Epithelial cell of esophagus (primary cell): ENCODE results near the gene GALK2.

Experiments used
- DNase-seq: peaks from one replicate; pipeline ENCODE4 v3.0.0; 2010; ENCODE audit warnings: low read depth
- H3K4me3 ChIP-seq: 2 replicates; pipeline ENCODE4 v1.5.1; 2011; ENCODE audit warnings: mild to moderate bottlenecking, low read length, control low read depth
- TF ChIP-seq, protein P1 (sequence below): IDR thresholded peaks from 2 replicates; pipeline ENCODE4 v1.5.1; 2011; ENCODE audit warnings: low read depth, mild to moderate bottlenecking, low read length, control low read depth, inconsistent platforms; ENCODE audit not compliant: insufficient read depth; ENCODE audit errors: missing control alignments

GALK2 gene

DNA sequence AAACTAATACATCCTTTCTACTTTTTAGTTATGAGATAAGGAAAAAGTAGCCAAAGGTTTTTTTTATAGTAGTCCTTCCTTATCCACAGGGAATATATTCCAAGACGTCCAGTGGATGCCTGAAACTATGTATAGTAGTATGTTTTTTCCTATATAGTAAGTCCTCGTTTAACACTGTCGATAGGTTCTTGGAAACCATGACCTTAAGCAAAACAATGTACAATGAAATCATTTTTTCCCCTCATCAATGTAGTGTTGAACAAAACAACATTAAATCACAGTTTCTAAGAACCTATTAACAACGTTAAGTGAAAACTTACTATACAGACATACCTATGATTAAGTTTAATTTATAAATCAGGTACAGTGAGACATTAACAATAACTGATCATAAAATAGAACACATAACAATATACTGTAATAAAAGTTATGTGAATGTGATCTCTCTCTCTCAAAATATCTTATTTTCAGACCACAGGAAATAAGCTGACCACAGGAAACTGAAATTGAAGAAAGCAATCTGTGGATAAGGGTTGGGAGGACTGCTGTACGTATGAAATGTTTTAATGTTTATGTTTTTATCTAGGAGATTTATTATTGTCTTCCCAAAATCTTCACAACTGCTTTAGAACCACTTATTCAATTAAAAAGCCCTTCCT lies 35.2 kb upstream of the GALK2 start:
- DNase-seq, result no peak
- TF ChIP-seq, protein P1, sequence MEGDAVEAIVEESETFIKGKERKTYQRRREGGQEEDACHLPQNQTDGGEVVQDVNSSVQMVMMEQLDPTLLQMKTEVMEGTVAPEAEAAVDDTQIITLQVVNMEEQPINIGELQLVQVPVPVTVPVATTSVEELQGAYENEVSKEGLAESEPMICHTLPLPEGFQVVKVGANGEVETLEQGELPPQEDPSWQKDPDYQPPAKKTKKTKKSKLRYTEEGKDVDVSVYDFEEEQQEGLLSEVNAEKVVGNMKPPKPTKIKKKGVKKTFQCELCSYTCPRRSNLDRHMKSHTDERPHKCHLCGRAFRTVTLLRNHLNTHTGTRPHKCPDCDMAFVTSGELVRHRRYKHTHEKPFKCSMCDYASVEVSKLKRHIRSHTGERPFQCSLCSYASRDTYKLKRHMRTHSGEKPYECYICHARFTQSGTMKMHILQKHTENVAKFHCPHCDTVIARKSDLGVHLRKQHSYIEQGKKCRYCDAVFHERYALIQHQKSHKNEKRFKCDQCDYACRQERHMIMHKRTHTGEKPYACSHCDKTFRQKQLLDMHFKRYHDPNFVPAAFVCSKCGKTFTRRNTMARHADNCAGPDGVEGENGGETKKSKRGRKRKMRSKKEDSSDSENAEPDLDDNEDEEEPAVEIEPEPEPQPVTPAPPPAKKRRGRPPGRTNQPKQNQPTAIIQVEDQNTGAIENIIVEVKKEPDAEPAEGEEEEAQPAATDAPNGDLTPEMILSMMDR, result no peak
- no peak overlapping the region for H3K4me3 ChIP-seq

DNA sequence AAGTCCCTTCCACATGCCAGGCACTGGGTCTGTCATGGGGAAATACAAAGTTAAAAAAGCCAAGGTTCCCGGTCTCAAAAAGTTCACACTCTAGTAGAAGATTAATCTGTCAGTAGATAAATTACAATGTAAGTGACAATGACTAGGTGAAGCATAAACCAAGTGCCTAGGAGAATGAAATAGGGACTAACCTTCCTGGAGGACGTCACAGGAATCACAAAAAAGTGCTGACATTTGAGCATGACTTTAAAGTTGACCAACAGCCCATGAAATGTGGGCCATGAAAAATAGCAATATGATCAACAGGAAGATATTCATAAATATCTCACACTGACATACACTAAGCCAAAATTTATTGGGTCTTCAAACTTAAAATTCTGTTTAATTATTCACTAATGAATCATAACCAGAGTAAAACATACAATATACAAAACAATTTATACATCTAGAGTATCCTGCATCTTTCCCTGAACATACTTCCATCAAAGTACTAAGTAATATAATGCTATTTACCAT lies 34.6 kb upstream of the GALK2 start:
- TF ChIP-seq, protein P1, result no peak
- no peak overlapping the region for H3K4me3 ChIP-seq
- DNase-seq, result no peak

DNA sequence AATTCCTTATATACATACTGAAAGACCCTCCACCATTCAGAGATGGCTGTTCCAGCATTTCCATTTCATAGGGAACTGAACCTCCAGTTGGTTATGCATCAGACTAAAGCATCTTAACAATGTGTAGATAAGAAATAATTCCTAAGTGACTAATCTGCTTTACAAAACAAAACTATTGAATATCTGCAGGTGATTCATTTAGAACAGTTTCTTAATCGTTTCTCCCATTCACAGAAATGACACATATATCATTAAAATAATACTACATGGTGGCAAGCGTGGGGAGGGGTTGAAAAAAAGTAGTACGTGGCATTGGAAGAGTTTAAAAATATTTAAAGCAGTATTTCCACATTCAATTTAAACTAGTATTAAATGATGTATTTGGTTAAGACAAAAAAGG lies 34.1 kb upstream of the GALK2 start:
- peak; percentile 68 for DNase-seq
- no peak overlapping the region for H3K4me3 ChIP-seq
- TF ChIP-seq, protein P1, result no peak

DNA sequence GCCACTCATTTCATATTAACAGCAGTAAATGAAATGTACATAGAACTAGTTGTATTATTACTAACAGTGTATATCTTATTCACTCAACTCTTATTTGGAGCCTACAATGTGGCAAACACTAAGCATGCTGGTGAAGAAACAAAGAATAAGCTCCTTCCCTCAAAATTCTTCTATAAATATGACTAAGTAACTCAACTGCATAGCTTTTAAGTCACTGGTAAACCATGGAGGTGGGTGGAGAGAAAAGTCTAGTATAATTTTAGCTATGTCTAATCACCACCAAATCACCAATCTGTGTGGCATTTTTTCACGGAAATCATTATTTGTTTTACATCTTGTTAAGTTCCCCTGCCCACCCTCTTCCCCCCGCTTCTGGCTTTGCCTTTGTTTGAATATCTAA lies 32.2 kb upstream of the GALK2 start:
- no peak overlapping the region for H3K4me3 ChIP-seq
- DNase-seq, result no peak
- TF ChIP-seq, protein P1, result no peak

DNA sequence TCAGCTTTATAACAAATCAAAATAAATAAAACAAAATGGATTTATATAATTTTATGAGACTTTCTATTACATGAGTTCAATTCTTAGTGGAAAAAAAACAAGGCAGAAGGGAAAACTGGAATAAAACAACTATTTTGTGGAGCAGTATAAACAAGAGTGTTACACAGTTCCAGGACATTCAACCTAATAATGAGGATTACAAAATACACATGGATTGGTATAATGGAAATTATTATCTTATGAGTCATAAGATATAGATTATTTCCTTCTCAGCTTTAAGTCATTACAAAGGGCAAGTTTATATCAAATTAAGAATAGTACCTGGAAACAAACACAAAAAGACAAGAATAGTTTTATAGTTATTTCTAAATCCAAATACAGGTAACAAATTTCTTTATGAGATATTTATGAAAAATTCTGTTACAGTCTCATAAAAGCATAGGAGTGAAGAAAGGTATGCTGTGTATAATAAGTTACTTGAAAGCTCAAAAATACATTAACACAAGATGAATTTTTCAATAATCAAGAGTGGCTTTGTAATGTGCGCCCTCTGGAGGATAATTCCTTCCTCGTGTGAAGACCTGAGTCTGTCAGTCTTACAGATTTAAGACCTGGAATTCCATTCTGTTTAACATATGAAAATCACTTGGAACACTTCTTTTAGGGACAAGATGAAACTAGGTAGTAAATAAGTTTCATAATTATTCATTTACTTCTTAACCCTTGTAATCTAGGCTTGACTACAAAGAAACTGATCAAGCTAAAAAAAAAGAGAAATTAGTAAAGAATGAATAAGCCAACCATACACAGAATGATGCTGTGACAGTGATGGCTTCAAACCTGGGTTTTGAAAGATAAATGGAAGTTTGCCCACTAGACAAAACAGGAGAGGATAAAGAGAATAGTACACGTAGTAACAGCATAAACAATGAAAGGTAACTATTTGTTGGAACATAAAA lies 24.1 kb upstream of the GALK2 start:
- TF ChIP-seq, protein P1, result peak; percentile 67
- H3K4me3 ChIP-seq, result no peak overlapping the region
- peak; percentile 68 for DNase-seq

DNA sequence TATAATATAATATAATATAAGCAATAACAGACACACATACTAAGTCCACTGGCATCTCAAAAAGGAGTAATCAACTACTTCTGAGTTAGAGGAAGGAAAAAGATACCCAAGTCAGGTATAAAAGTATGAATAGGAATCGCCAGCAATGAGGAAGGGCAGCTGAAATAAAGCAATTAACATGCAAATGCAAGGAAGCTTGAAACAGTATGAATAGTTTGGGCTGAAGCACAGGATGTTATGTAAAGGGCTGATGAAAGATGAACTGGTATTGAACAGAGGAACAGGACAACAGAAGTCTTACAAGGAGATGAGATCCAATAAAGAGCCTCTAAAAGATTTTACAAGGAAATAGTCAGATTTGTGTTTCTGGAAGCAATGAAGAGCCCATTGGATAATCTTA lies 21.7 kb upstream of the GALK2 start:
- no peak for DNase-seq
- H3K4me3 ChIP-seq, result no peak overlapping the region
- TF ChIP-seq, protein P1, result no peak
